Endodermal cell (in vitro differentiated cells): ENCODE measurements around the gene POU4F1. TPM values are rescaled to one million over a fixed set of nuclear protein-coding genes. Genes with fewer than 3 reads are reported as not detected.

Experiments
- DNase-seq: peaks from one replicate; pipeline ENCODE4 v3.0.0-alpha.2; 2017
- H3K27ac ChIP-seq: 2 replicates; pipeline ENCODE4 v1.5.1; 2013; ENCODE audit warnings: mild to moderate bottlenecking, low read depth, low read length, moderate library complexity
- H3K27me3 ChIP-seq: 2 replicates; pipeline ENCODE4 v1.6.1; 2013; ENCODE audit warnings: mild to moderate bottlenecking, low read length, moderate library complexity; ENCODE audit not compliant: insufficient read depth, control insufficient read depth, poor library complexity, severe bottlenecking
- H3K36me3 ChIP-seq: 2 replicates; pipeline ENCODE4 v1.7.0; 2013; ENCODE audit warnings: mild to moderate bottlenecking, low read length, moderate library complexity; ENCODE audit not compliant: control insufficient read depth, insufficient read depth
- H3K4me1 ChIP-seq: one replicate; pipeline ENCODE4 v1.7.0; 2013; ENCODE audit warnings: low read length; ENCODE audit not compliant: control insufficient read depth, insufficient read depth
- H3K4me3 ChIP-seq: 2 replicates; pipeline ENCODE4 v1.5.1; 2013; ENCODE audit warnings: mild to moderate bottlenecking, low read length, moderate library complexity
- H3K9ac ChIP-seq: 2 replicates; pipeline ENCODE4 v1.6.1; 2013; ENCODE audit warnings: mild to moderate bottlenecking, low read length, moderate library complexity; ENCODE audit not compliant: poor library complexity, severe bottlenecking; ENCODE audit errors: extremely low read depth
- H3K9me3 ChIP-seq: 2 replicates; pipeline ENCODE4 v1.6.1; 2013; ENCODE audit warnings: mild to moderate bottlenecking, low read length, moderate library complexity; ENCODE audit not compliant: control insufficient read depth
- H3K27ac Mint-ChIP-seq: 2 replicates; pipeline ENCODE4 v1.8.0; 2020; ENCODE audit warnings: mixed read lengths
- H3K27me3 Mint-ChIP-seq: 2 replicates; pipeline ENCODE4 v1.8.0; 2021; ENCODE audit warnings: mild to moderate bottlenecking, mixed read lengths; ENCODE audit not compliant: insufficient read depth
- H3K36me3 Mint-ChIP-seq: 2 replicates; pipeline ENCODE4 v1.8.0; 2020; ENCODE audit warnings: low read depth, mixed read lengths
- H3K4me1 Mint-ChIP-seq: 2 replicates; pipeline ENCODE4 v1.8.0; 2020; ENCODE audit warnings: mixed read lengths
- H3K4me3 Mint-ChIP-seq: 2 replicates; pipeline ENCODE4 v1.8.0; 2020; ENCODE audit warnings: mild to moderate bottlenecking, moderate library complexity, mixed read lengths
- H3K9me3 Mint-ChIP-seq: 2 replicates; pipeline ENCODE4 v1.8.0; 2020; ENCODE audit warnings: mild to moderate bottlenecking, mixed read lengths
- WGBS, 2 experiments: methylation state at CpG; one replicate each; pipeline versions ENCODE4 v1.1.5 to v1.1.7; 2013; ENCODE audit warnings: missing lambda C conversion rate in 2 of 2, mixed read lengths in 1 of 2; ENCODE audit not compliant: insufficient coverage in 1 of 2, insufficient read length in 1 of 2; 5-methylcytosine and 5-hydroxymethylcytosine counted together
- total RNA-seq, 2 donors: library from RNA; stranded (reverse); fragmentation: NEBNext Ultra II Directional in 1 of 2; extraction: Animal tissue kit (Norgen Biotek cat#: 25700) in 1 of 2; gene quantifications; 2 replicates in 1 of 2; 3 replicates in 1 of 2; pipeline ENCODE4 v1.2.1, GENCODE V29; 2021
- TF ChIP-seq, protein P1 (sequence below): fragments of 200-600 bp; sonication (generic); conservative IDR thresholded peaks from 2 replicates; pipeline ENCODE4 v1.5.0; 2021; ENCODE audit warnings: antibody characterized with exemption, mild to moderate bottlenecking

POU4F1 gene
- total RNA-seq, 2 donors from 2014 or later, result 0.11 to 0.15 TPM

DNA sequence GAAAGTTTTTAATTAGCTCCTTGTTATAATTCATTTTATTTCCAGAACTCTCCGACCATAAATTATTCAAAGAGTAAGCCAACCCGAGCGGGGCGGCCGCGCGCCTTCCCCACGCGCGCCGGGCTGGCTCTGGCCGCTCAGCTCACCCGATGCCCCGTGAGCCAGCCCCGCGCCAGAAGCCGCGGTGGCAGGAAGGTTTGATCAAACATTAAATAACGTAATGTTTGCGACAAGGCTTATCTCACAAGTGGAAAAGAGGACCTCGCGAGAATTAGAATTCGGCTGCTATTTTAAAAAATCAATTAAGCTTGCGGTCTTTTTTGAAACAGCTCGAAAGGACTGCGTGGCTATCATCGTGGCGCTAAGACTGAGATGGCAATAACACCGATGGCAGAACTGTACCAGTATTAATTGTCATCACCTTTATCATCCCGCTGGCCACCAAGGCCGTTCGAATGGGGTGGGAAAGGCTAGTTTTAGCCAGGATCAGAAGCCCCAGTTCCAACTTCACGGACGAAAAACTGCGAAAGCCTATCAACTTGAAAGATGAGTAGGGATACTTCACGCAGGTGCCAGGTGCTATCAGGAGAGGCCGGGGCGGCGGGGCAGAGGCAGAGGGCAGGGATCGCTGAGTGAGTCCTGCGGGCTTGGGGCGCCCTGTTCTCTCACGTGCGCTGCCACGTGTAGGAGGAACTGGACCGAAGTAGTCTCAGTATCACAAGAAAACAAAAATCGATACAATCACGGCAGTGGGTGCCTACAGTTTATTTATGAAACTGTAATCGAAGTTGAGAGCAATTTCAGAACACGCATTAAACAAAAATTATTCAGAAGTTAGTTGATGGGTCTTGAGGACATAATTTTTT is 6.4 kb downstream of the POU4F1 start:
- no peaks in the 10 kb centered on the region for H3K36me3 Mint-ChIP-seq
- no peak overlapping the region for H3K27ac Mint-ChIP-seq
- TF ChIP-seq, protein P1, sequence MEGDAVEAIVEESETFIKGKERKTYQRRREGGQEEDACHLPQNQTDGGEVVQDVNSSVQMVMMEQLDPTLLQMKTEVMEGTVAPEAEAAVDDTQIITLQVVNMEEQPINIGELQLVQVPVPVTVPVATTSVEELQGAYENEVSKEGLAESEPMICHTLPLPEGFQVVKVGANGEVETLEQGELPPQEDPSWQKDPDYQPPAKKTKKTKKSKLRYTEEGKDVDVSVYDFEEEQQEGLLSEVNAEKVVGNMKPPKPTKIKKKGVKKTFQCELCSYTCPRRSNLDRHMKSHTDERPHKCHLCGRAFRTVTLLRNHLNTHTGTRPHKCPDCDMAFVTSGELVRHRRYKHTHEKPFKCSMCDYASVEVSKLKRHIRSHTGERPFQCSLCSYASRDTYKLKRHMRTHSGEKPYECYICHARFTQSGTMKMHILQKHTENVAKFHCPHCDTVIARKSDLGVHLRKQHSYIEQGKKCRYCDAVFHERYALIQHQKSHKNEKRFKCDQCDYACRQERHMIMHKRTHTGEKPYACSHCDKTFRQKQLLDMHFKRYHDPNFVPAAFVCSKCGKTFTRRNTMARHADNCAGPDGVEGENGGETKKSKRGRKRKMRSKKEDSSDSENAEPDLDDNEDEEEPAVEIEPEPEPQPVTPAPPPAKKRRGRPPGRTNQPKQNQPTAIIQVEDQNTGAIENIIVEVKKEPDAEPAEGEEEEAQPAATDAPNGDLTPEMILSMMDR, result no peak
- H3K9ac ChIP-seq, result no peak overlapping the region
- H3K27ac ChIP-seq, result no peak overlapping the region
- WGBS, 2 experiments, result 2 to 3% methylated on average over 37 to 50 of the region's 50 CpGs
- peak overlapping the region; percentile 76 for H3K4me3 ChIP-seq
- no peaks in the 10 kb centered on the region for H3K36me3 ChIP-seq
- peak overlapping the region; percentile 47 for H3K4me3 Mint-ChIP-seq
- no peaks in the 10 kb centered on the region for H3K9me3 ChIP-seq
- DNase-seq, result peak; percentile 71
- peaks cover 21% of the 10 kb centered on the region for H3K4me1 Mint-ChIP-seq
- H3K9me3 Mint-ChIP-seq, result no peaks in the 10 kb centered on the region
- peaks cover 98% of the 10 kb centered on the region for H3K27me3 ChIP-seq
- H3K27me3 Mint-ChIP-seq, result peaks cover 98% of the 10 kb centered on the region
- peaks cover 4% of the 10 kb centered on the region for H3K4me1 ChIP-seq

DNA sequence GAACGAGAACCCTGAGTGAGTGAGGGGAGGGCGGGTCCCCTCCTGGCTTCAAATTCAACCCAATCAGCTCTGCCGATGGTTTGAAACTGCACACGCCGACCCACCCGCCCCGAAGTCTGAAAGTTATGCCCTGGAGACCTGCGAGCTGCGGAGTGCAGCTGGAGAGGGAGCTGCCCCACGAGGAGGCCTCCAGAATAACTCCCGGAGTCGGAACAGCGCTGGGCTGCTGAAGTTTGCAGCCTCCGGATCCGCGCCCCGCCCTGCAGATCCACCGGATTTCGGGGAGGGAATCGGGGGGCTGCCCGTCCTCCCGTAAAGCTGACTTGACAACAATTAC is 7.0 kb downstream of the POU4F1 start:
- Histone ChIP-seq H3K27ac (no peak overlapping the region), H3K4me1 (peaks cover 4% of the 10 kb centered on the region), H3K36me3 (no peaks in the 10 kb centered on the region), H3K9ac (no peak overlapping the region), H3K27me3 (peaks cover 100% of the 10 kb centered on the region), H3K9me3 (no peaks in the 10 kb centered on the region), H3K4me3 (peak overlapping the region; percentile 76)
- WGBS, 2 experiments, result 1% methylated on average over 14 to 22 of the region's 22 CpGs
- Mint-ChIP-seq H3K36me3 (no peaks in the 10 kb centered on the region), H3K4me1 (peaks cover 21% of the 10 kb centered on the region), H3K4me3 (peak overlapping the region; percentile 47), H3K9me3 (no peaks in the 10 kb centered on the region), H3K27me3 (peaks cover 100% of the 10 kb centered on the region), H3K27ac (no peak overlapping the region)
- TF ChIP-seq, protein P1, result no peak
- no peak for DNase-seq

DNA sequence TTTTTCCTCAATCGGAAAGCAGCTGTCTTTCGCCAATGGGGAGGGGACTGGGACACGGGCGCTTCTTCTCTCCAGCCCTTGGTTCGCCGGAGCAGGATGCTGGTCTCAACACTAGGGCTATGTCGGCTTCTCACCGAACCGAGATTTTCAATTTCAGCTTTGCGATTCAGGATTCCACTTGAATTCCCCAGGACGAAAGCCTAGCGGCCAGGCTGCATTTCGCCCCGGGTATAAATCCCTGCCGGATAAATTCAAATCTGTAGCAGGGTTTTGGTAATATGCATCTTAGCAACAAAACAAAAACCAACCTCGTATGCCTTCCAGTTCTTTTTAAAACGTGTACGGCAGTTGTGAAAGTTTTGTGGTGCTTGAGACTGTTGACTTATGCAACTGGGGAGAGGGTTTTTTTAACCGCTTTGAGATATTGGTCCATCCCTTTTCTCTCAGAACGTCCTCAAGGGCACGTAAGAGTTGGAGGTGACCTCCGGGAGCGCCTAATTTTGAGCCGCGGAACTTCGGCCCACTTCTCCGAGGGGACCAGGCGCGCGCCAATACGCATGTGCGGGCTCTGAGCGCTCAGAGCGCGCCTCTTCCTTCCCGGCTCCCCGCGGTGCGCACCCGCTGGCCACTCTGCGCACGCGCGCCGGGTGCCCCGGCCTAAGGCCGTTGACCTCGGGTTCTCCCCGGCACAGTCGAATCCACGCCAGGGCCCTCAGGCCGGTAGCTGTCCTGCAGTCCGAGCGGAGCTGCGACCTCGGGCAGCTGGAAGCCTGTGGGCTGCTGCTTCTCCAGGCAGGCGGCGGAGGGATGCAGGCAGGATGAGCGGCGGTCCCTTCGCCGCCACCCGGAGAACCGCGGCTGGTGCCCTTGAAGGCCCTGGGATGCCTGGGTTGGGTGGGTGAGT is 7.6 kb downstream of the POU4F1 start:
- Mint-ChIP-seq H3K4me3 (peak overlapping the region; percentile 47), H3K27me3 (peaks cover 100% of the 10 kb centered on the region), H3K36me3 (no peaks in the 10 kb centered on the region), H3K4me1 (peaks cover 21% of the 10 kb centered on the region), H3K9me3 (no peaks in the 10 kb centered on the region), H3K27ac (no peak overlapping the region)
- no peaks in the 10 kb centered on the region for H3K9me3 ChIP-seq
- peak; percentile 86 for DNase-seq
- H3K4me1 ChIP-seq, result peaks cover 4% of the 10 kb centered on the region
- peak overlapping the region; percentile 76 for H3K4me3 ChIP-seq
- TF ChIP-seq, protein P1, result peak; percentile 53
- WGBS, 2 experiments, result 0% methylated on average over 24 to 65 of the region's 65 CpGs
- H3K27me3 ChIP-seq, result peaks cover 100% of the 10 kb centered on the region
- no peaks in the 10 kb centered on the region for H3K36me3 ChIP-seq
- H3K9ac ChIP-seq, result no peak overlapping the region
- H3K27ac ChIP-seq, result no peak overlapping the region
